GM12892 (cell line): Measurements from ENCODE around the gene MPG.

Experiments
- POLR2AphosphoS5 ChIP-seq: IDR thresholded peaks from 2 replicates; pipeline ENCODE4 v1.6.1; 2011; ENCODE audit warnings: low read depth, low read length, control low read depth
- TAF1 ChIP-seq: IDR thresholded peaks from 2 replicates; pipeline ENCODE4 v1.6.1; 2011; ENCODE audit warnings: low read depth, mild to moderate bottlenecking, control low read depth, low read length, borderline replicate concordance

DNA sequence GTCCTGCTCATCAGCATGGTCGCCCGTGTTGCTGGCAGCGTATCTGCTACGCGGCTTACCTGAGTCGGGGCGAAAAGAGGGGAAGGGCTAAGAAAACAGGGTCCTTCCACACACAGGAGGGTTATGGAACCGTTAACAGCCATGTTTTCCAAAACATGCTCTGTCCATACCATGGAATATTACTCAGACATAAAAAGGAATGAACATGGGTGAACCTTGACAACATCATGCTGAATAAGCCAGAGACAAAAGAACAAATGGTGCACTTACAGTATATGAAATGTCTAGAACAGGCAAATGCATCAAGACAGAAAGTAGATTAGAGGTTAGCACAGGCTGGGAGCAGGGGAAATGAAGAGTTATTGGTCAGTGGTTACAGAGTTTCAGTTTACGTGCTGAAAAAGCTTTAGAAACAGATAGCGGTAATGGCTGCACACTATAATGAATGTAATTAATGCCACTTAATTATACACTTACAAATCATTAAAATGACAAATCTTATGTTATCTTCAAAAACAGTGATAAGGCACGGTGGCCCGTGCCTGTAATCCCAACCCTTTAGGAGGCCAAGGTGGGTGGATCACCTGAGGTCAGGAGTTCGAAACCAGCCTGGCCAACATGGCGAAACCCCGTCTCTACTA lies 52.6 kb downstream of the MPG start:
- TF ChIP-seq POLR2AphosphoS5 (no peak), TAF1 (no peak)
